ENCODE results near the gene DDR1.

GRCh38 chr6:30903236-30903635, 18.9 kb downstream of the DDR1 start:
- TF ChIP-seq TARDBP (IDR thresholded peaks at IDR 0.05) (no peak), SP1 (IDR thresholded peaks at IDR 0.05) (no peak), FOXA1 (IDR thresholded peaks at IDR 0.05) (no peak), L3MBTL2 (conservative IDR thresholded peaks at IDR 0.05) (no peak), NFRKB (IDR thresholded peaks at IDR 0.05) (no peak), ELF4 (IDR thresholded peaks at IDR 0.05) (no peak), BHLHE40 (IDR thresholded peaks at IDR 0.05; ENCODE audit: borderline replicate concordance) (no peak), HDGF (IDR thresholded peaks at IDR 0.05; ENCODE audit: borderline replicate concordance) (no peak), ARNT (IDR thresholded peaks at IDR 0.05) (no peak), PKNOX1 (IDR thresholded peaks at IDR 0.05) (no peak), CTBP1 (IDR thresholded peaks at IDR 0.05; ENCODE audit: borderline replicate concordance) (no peak), SUZ12 (IDR thresholded peaks at IDR 0.05) (no peak), FOXM1 (IDR thresholded peaks at IDR 0.05; ENCODE audit: borderline replicate concordance) (no peak), LEF1 (IDR thresholded peaks at IDR 0.05; ENCODE audit: borderline replicate concordance) (no peak)
